GM12892 (cell line): ENCODE measurements around the gene MUC3A.
"Not testable (repeated sequence)": the region's sequence is repeated elsewhere in the genome, so short reads cannot be mapped to it uniquely, and the experiment has no call there.

Experiments used
- POLR2A ChIP-seq: IDR thresholded peaks from 2 replicates; pipeline ENCODE4 v1.6.1; 2011; ENCODE audit warnings: low read depth, low read length, control low read depth
- POLR2AphosphoS5 ChIP-seq: IDR thresholded peaks from 2 replicates; pipeline ENCODE4 v1.6.1; 2011; ENCODE audit warnings: low read depth, low read length, control low read depth
- TAF1 ChIP-seq: IDR thresholded peaks from 2 replicates; pipeline ENCODE4 v1.6.1; 2011; ENCODE audit warnings: low read depth, mild to moderate bottlenecking, control low read depth, low read length, borderline replicate concordance

GRCh38 chr7:100923616-100924015 lies 25.7 kb upstream of the MUC3A start:
- not testable (repeated sequence) for TF ChIP-seq POLR2A, TAF1, POLR2AphosphoS5
